GM19099 (cell line): Measurements from ENCODE around the gene PKHD1.

Experiments
- POLR2A ChIP-seq: IDR thresholded peaks from 3 replicates; pipeline ENCODE4 v1.6.1; 2011; ENCODE audit warnings: low read depth; ENCODE audit not compliant: insufficient read length; ENCODE audit errors: extremely low read depth

The PKHD1 gene

GRCh38 chr6:51792273-51793030, 295.0 kb downstream of the PKHD1 start:
- TF ChIP-seq POLR2A: no peak

- no peak for TF ChIP-seq POLR2A
These were observed 296.5 kb downstream of the PKHD1 start for GRCh38 chr6:51790946-51791345.

- no peak for TF ChIP-seq POLR2A
These were observed 299.3 kb downstream of the PKHD1 start for GRCh38 chr6:51788121-51788520.

DNA sequence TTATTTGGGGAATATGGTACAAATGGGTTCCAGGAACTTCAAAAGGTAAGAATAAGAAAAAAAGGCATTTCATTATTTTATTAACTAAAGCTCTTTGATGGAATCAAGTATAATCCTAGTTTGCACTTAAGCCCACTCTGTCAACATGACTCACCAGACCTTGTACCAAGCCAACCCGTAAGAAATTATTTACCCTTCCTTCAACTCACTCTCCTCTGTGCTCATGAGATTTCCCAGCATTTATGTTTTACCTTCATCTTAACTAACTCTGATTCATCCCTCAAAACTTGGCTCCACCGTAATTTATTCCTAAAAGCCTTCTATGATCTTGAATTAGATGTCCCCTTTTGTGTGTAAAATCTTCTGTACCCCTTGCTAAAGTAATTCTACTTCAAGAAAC, 308.7 kb downstream of the PKHD1 start:
- no peak for TF ChIP-seq POLR2A

- TF ChIP-seq POLR2A: no peak
These were observed 309.8 kb downstream of the PKHD1 start for GRCh38 chr6:51777618-51778017.

- no peak for TF ChIP-seq POLR2A
These were observed 311.2 kb downstream of the PKHD1 start for GRCh38 chr6:51775942-51776860.

GRCh38 chr6:51768087-51768486, 319.3 kb downstream of the PKHD1 start:
- no peak for TF ChIP-seq POLR2A

DNA sequence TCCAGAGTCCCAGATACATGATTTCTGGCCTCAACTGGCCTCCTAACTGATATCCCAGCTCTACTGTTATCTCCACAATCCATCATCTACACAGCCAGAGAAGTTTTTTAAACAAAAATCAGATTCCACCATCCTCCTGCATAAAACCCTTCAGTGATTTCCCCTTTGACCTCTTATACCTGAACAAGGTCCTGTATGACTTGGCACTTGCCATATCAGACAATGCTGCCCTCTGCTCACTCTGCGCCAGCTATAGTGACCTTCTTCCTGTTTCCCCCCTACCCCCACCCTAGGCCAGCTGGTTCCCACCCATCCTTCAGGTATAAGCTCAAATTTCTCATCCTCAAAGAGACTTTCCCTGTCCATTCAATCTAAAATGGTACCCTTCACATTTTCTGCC, 322.2 kb downstream of the PKHD1 start:
- no peak for TF ChIP-seq POLR2A

GRCh38 chr6:51753635-51754034, 333.8 kb downstream of the PKHD1 start:
- TF ChIP-seq POLR2A: no peak

- no peak for TF ChIP-seq POLR2A
These were observed 343.4 kb downstream of the PKHD1 start for GRCh38 chr6:51743999-51744398.

- TF ChIP-seq POLR2A: no peak
These were observed 346.8 kb downstream of the PKHD1 start for GRCh38 chr6:51740658-51741057.

DNA sequence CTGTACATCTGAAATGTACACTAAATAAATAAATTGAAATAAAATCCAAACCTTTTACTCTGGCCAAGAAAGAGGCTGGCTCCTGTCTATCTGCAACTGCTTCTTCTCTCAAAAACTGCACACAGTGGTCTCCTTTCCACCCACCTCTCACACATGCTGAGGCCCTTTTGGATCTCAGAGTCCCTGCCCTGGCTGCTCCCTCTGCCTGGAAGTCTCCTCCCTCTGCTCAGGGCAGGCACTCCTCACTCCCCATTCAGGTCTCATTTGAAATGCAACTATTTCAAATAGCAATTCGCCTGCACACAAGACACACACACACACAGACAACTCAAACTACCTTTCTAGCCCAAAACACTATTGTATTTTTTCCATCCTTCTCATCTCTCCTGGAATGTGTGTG, 348.8 kb downstream of the PKHD1 start:
- no peak for TF ChIP-seq POLR2A

- TF ChIP-seq POLR2A: no peak
These were observed 349.6 kb downstream of the PKHD1 start for GRCh38 chr6:51737580-51738360.

DNA sequence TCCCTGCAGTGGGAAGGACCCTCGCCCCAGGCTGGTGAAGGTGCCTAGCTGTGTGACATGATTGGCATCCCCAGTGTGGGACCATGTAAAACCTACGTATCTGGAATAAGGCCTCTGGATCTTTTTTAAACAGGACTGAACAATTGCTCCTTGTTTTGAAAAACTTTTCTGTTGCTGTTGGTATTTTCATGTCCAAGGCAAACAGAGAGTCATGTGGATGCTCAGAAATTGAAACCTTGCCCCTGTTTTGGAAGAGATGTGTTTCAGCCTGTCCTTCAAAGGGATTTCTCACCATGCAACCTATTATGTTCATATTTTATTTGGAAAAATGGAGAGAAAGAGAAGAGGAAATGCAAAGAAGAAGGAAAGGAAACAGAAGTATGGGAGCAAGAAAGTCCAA, 362.3 kb downstream of the PKHD1 start:
- TF ChIP-seq POLR2A: no peak

DNA sequence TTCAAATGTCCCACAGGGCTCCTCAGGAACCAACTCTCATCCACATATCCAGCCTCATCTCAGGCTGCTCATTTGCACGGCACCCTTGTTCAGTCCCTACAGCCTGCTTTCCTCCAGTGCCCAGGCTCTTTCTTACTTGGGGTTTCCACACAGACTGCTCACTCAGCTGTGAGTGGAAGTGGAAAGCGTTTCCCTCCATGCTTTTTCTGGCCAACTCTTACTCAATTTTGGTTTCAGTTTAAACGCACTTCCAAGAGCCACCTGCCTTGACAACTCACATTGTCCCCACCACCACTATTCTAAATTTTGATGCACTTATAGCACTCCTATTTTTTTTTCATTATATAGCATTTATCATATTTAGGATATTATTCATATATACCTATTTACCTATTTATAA, 367.1 kb downstream of the PKHD1 start:
- no peak for TF ChIP-seq POLR2A
